Keratinocyte (primary cell): Measurements from ENCODE around the gene SLC25A14. TPM values are rescaled to one million over a fixed set of nuclear protein-coding genes. Genes with fewer than 3 reads are reported as not detected.

Experiments used
- DNase-seq: peaks from one replicate; pipeline ENCODE4 v3.0.0-alpha.2; 2011; ENCODE audit warnings: low read depth, missing footprints, low spot score
- FAIRE-seq: peaks from 2 replicates; lab custom pipeline; 2011; peaks lifted over from hg19 to GRCh38; lab: Jason Lieb, UNC
- H2AFZ ChIP-seq: 2 replicates; pipeline ENCODE4 v1.6.0; 2012; ENCODE audit warnings: low read length, control low read depth, inconsistent platforms; ENCODE audit not compliant: control insufficient read depth
- H3K27ac ChIP-seq: 2 replicates; pipeline ENCODE4 v1.5.1; 2011; ENCODE audit warnings: low read length; ENCODE audit not compliant: control insufficient read depth, insufficient read depth
- H3K27me3 ChIP-seq: 3 replicates; pipeline ENCODE4 v1.6.0; 2011; ENCODE audit warnings: low read length; ENCODE audit not compliant: control insufficient read depth, insufficient read depth; ENCODE audit errors: extremely low read depth
- H3K36me3 ChIP-seq, 2 experiments: 2 replicates in 1 of 2; 3 replicates in 1 of 2; pipeline ENCODE4 v1.5.1; 2011; ENCODE audit warnings: low read length in 2 of 2, mild to moderate bottlenecking in 1 of 2; ENCODE audit not compliant: control insufficient read depth in 2 of 2, insufficient read depth in 2 of 2; ENCODE audit errors: extremely low read depth in 1 of 2
- H3K4me1 ChIP-seq: 3 replicates; pipeline ENCODE4 v1.5.1; 2011; ENCODE audit warnings: low read length; ENCODE audit not compliant: control insufficient read depth, insufficient read depth; ENCODE audit errors: extremely low read depth
- H3K4me2 ChIP-seq: 3 replicates; pipeline ENCODE4 v1.6.0; 2011; ENCODE audit warnings: low read depth, low read length; ENCODE audit not compliant: control insufficient read depth, insufficient read depth; ENCODE audit errors: extremely low read depth
- H3K4me3 ChIP-seq, 3 experiments: fragments of 200-600 bp in 1 of 3; sonication (generic) in 1 of 3; 2 replicates in 2 of 3; 3 replicates in 1 of 3; pipeline ENCODE4 v1.5.1; 2011 to 2016; ENCODE audit warnings: low read length in 3 of 3, mild to moderate bottlenecking in 3 of 3, control low read depth in 2 of 3, inconsistent platforms in 1 of 3, low read depth in 1 of 3, mixed read lengths in 1 of 3, mixed run types in 1 of 3, moderate library complexity in 1 of 3; ENCODE audit not compliant: control insufficient read depth in 2 of 3, insufficient read depth in 2 of 3; ENCODE audit errors: extremely low read depth in 1 of 3
- H3K79me2 ChIP-seq: 2 replicates; pipeline ENCODE4 v1.6.0; 2012; ENCODE audit warnings: low read length; ENCODE audit not compliant: control insufficient read depth, insufficient read depth
- H3K9ac ChIP-seq: 3 replicates; pipeline ENCODE4 v1.6.0; 2011; ENCODE audit warnings: low read length; ENCODE audit not compliant: control insufficient read depth, insufficient read depth; ENCODE audit errors: extremely low read depth
- H3K9me1 ChIP-seq: 3 replicates; pipeline ENCODE4 v1.6.0; 2011; ENCODE audit warnings: low read length; ENCODE audit not compliant: control insufficient read depth, insufficient read depth; ENCODE audit errors: extremely low read depth
- H3K9me3 ChIP-seq: 2 replicates; pipeline ENCODE4 v1.5.1; 2012; ENCODE audit warnings: low read depth, low read length; ENCODE audit not compliant: control insufficient read depth
- H4K20me1 ChIP-seq: 3 replicates; pipeline ENCODE4 v1.6.0; 2011; ENCODE audit warnings: low read length; ENCODE audit not compliant: control insufficient read depth, insufficient read depth; ENCODE audit errors: extremely low read depth
- EZH2 ChIP-seq: IDR thresholded peaks from one replicate; pipeline ENCODE4 v1.6.1; 2012; ENCODE audit warnings: inconsistent platforms, mild to moderate bottlenecking, low read length, moderate library complexity
- dilution Hi-C: fragments of 300-500 bp; cut with MboI; formaldehyde crosslinking; loops from one replicate; pipeline ENCODE4 v1.7.0; 2020; ENCODE audit warnings: low sequenced_read_pairs; ENCODE audit not compliant: extremely low pct_ligation_motif_present
- polyA plus RNA-seq, 5 experiments: library from polyadenylated mRNA; depleted of rRNA in 3 of 5; stranded (reverse) in 3 of 5; stranded (forward) in 1 of 5; unstranded in 1 of 5; fragments of >200 nt; gene quantifications; 1 replicate in 1 of 5; 2 replicates in 3 of 5; 3 replicates in 1 of 5; pipeline versions ENCODE4 v1.2.1 to v1.2.3, GENCODE V29; 2011 to 2012; ENCODE audit warnings: missing spikeins in 2 of 5, low read depth in 1 of 5, low replicate concordance in 1 of 5
- TF ChIP-seq, protein P1 (sequence below), 3 experiments: IDR thresholded peaks in 1 of 3; conservative IDR thresholded peaks in 1 of 3; optimal IDR thresholded peaks in 1 of 3; 2 replicates in 2 of 3; 3 replicates in 1 of 3; pipeline versions ENCODE3 to v1.5.1; 2011; ENCODE audit warnings: low read length in 3 of 3, mild to moderate bottlenecking in 3 of 3, moderate library complexity in 2 of 3, control low read depth in 1 of 3, inconsistent platforms in 1 of 3; ENCODE audit not compliant: insufficient read depth in 2 of 3; ENCODE audit errors: extremely low read depth in 1 of 3

The SLC25A14 gene
- polyA plus RNA-seq, 1 donor (not counting 4 experiments of a cell fraction or from before 2014, with no cell fraction given), result 19.4 TPM

DNA sequence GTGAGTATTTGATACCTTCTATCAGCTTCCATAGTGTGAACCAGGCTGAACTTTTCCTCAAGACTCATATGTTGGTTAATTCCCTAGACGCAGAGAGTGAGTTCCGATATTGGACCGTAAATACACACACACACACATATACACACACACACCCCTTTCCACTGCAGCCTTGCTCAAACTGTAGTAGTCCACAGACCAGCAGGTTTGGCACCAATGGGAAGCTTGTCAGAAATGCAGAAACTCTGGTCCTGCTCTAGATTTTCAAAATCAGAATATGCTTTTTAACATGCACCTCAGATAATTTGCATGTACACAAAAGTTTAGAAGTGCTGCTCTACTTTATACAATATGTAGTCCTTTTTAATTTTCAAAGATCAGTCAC lies 43.4 kb upstream of the SLC25A14 start:
- FAIRE-seq (no peak), DNase-seq (no peak)
- no peak overlapping the region for H3K27ac ChIP-seq
- peaks cover 12% of the 10 kb centered on the region for H3K4me1 ChIP-seq
- no peaks in the 10 kb centered on the region for H4K20me1 ChIP-seq
- H3K4me3 ChIP-seq, result no peak overlapping the region
- no peaks in the 10 kb centered on the region for H3K79me2 ChIP-seq
- TF ChIP-seq, protein P1, sequence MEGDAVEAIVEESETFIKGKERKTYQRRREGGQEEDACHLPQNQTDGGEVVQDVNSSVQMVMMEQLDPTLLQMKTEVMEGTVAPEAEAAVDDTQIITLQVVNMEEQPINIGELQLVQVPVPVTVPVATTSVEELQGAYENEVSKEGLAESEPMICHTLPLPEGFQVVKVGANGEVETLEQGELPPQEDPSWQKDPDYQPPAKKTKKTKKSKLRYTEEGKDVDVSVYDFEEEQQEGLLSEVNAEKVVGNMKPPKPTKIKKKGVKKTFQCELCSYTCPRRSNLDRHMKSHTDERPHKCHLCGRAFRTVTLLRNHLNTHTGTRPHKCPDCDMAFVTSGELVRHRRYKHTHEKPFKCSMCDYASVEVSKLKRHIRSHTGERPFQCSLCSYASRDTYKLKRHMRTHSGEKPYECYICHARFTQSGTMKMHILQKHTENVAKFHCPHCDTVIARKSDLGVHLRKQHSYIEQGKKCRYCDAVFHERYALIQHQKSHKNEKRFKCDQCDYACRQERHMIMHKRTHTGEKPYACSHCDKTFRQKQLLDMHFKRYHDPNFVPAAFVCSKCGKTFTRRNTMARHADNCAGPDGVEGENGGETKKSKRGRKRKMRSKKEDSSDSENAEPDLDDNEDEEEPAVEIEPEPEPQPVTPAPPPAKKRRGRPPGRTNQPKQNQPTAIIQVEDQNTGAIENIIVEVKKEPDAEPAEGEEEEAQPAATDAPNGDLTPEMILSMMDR (optimal IDR thresholded peaks at IDR 0.05 in 1 of 3, IDR thresholded peaks at IDR 0.05 in 1 of 3, conservative IDR thresholded peaks at IDR 0.05 in 1 of 3; ENCODE audit: extremely low read depth in 1 of 3, insufficient read depth in 2 of 3, low read length in 3 of 3), result no peak
- TF ChIP-seq EZH2, result no peak
- no peaks in the 10 kb centered on the region for H3K36me3 ChIP-seq
- H3K9ac ChIP-seq, result no peak overlapping the region
- no peak overlapping the region for H2AFZ ChIP-seq
- no peaks in the 10 kb centered on the region for H3K9me1 ChIP-seq
- H3K27me3 ChIP-seq, result no peaks in the 10 kb centered on the region
- H3K4me2 ChIP-seq, result no peak overlapping the region
- dilution Hi-C loops, result no loop called here
- no peaks in the 10 kb centered on the region for H3K9me3 ChIP-seq

DNA sequence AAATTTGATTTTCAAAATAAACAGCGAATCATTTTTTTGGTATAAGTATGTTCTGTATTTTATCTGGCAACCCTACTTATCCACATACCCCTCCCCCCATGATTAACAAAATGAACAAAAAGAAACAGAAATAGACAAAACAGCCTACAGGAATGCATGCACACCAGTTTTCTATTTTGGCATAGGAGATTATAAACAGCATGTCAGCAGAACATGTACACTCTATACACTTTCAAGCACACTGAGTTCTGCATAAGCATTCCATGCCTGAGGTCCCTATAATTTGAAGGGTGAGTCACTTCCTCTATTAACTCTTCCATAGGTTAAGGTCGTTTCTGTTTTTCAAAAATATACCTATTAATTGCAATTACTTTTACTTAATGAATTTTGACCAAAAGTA lies 43.0 kb upstream of the SLC25A14 start:
- dilution Hi-C loops, result no loop called here
- no peaks in the 10 kb centered on the region for H3K79me2 ChIP-seq
- DNase-seq (no peak), FAIRE-seq (no peak)
- no peaks in the 10 kb centered on the region for H4K20me1 ChIP-seq
- H3K36me3 ChIP-seq, result no peaks in the 10 kb centered on the region
- H3K4me2 ChIP-seq, result peak overlapping the region; percentile 36
- peaks cover 12% of the 10 kb centered on the region for H3K4me1 ChIP-seq
- TF ChIP-seq, protein P1 (optimal IDR thresholded peaks at IDR 0.05 in 1 of 3, IDR thresholded peaks at IDR 0.05 in 1 of 3, conservative IDR thresholded peaks at IDR 0.05 in 1 of 3; ENCODE audit: extremely low read depth in 1 of 3, insufficient read depth in 2 of 3, low read length in 3 of 3), result no peak
- TF ChIP-seq EZH2, result no peak
- H3K27me3 ChIP-seq, result no peaks in the 10 kb centered on the region
- H3K9me1 ChIP-seq, result no peaks in the 10 kb centered on the region
- H2AFZ ChIP-seq, result no peak overlapping the region
- H3K4me3 ChIP-seq, result no peak overlapping the region
- H3K9ac ChIP-seq, result no peak overlapping the region
- H3K9me3 ChIP-seq, result no peaks in the 10 kb centered on the region
- H3K27ac ChIP-seq, result no peak overlapping the region
